ENCODE data around the gene ABCB7.
A peak's percentile ranks its signal among the peaks of the same experiment; 100 is the strongest.
"Not testable (repeated sequence)": the region's sequence is repeated elsewhere in the genome, so short reads cannot be mapped to it uniquely, and the experiment has no call there.

Gene ABCB7
- long read RNA-seq, donor 1, partial matches to known transcripts, result 0 of 4 reads
- long read RNA-seq, donor 1, other reads (novel, unspliced or antisense), result 0 of 4 reads
- long read RNA-seq, donor 2, partial matches to known transcripts, result 0 of 2 reads
- long read RNA-seq, donor 2, other reads (novel, unspliced or antisense), result 0 of 2 reads
- long read RNA-seq, donor 3, full-length matches to known transcripts, result 1 of 1 reads
- long read RNA-seq, donor 3, partial matches to known transcripts, result 0 of 1 reads
- long read RNA-seq, donor 3, other reads (novel, unspliced or antisense), result 0 of 1 reads
- long read RNA-seq, donor 4, full-length matches to known transcripts, result 4 of 4 reads
- long read RNA-seq, donor 4, partial matches to known transcripts, result 0 of 4 reads
- long read RNA-seq, donor 4, other reads (novel, unspliced or antisense), result 0 of 4 reads
- long read RNA-seq, donor 5, full-length matches to known transcripts, result 3 of 3 reads
- long read RNA-seq, donor 5, partial matches to known transcripts, result 0 of 3 reads
- long read RNA-seq, donor 5, other reads (novel, unspliced or antisense), result 0 of 3 reads
- long read RNA-seq, donor 6, partial matches to known transcripts, result 0 of 2 reads
- long read RNA-seq, donor 6, other reads (novel, unspliced or antisense), result 0 of 2 reads
- long read RNA-seq, donor 7, full-length matches to known transcripts, result 7 of 42 reads
- long read RNA-seq, donor 7, partial matches to known transcripts, result 35 of 42 reads
- long read RNA-seq, donor 7, other reads (novel, unspliced or antisense), result 0 of 42 reads
- long read RNA-seq, donor 8, full-length matches to known transcripts, result 4 of 4 reads
- long read RNA-seq, donor 8, partial matches to known transcripts, result 0 of 4 reads
- long read RNA-seq, donor 8, other reads (novel, unspliced or antisense), result 0 of 4 reads

DNA sequence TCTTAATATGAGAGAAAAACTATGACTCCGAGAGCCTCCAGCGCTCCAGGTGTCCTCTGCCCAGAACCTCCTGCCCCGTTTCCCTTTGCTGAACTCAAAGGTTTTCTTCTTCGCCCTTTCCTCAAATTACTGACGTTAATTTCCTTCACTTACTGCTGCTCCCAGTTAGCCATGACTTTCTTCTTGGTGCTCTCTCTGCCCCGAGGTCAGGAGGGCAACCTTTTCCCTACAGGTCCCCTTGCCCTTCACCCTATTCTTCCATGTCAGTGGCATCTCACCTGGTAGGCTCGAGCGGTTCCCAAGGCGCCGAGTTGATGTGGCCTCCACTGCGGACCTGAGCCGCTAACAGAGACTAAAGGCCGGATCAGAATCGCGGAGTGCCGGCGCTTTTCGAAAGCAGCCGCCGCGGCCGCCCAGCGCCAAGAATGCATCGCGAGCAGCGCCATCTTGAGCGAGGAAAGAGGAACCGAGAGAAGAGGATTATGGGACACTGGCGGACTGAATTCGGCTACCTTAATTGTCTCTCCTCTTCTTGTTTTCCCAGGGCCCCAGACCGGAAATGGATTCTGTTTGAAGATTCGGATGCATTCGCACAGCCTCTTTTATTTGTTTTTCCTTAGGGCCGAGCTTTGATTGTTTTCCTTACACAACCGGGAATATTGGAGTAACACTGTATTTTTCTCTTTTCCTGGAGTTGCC lies at the start of gene ABCB7:
TSS of gene ABCB7 (minus strand) at position 457 of the 699 bp plus-strand sequence. CDS start at position 446, 11 bp downstream.
- peak; percentile 67 for DNase-seq

DNA sequence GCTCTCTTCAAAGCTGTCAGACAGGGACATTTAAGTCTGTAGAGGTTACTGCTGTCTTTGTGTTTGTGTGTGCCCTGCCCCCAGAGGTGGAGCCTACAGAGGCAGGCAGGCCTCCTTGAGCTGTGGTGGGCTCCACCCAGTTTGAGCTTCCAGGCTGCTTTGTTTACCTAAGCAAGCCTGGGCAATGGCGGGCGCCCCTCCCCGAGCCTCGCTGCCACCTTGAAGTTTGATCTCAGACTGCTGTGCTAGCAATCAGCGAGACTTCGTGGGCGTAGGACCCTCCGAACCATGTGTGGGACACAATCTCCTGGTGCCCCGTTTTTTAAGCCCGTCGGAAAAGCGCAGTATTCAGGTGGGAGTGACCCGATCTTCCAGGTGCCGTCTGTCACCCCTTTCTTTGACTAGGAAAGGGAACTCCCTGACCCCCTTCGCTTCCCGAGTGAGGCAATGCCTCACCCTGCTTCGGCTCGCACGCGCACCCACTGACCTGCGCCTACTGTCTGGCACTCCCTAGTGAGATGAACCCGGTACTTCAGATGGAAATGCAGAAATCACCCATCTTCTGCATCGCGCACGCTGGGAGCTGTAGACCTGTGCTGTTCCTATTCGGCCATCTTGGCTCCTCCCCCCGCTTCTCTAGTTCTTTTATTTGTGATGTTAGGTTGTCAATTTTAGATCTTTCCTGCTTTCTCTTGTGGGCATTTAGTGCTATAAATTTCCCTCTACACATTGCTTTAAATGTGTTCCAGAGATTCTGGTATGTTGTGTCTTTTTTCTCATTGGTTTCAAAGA lies 32.5 kb upstream of the ABCB7 start:
- DNase-seq, result not testable (repeated sequence)

DNA sequence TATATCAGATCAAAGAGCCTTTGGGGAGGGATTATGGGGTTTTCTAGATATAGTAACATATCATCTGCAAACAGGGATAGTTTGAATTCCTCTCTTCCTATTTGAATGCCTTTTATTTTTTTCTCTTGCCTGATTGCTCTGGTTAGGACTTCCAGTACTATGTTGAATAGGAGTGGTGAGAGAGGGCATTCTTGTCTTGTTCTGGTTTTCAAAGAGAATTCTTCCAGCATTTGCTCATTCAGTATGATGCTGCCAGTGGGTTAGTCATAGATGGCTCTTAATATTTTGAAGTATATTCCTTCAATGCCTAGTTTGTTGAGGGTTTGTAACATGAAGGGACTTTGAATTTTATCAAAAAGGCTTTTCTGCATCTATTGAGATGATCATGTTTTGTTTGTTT lies 25.6 kb upstream of the ABCB7 start:
- no peak for DNase-seq

DNA sequence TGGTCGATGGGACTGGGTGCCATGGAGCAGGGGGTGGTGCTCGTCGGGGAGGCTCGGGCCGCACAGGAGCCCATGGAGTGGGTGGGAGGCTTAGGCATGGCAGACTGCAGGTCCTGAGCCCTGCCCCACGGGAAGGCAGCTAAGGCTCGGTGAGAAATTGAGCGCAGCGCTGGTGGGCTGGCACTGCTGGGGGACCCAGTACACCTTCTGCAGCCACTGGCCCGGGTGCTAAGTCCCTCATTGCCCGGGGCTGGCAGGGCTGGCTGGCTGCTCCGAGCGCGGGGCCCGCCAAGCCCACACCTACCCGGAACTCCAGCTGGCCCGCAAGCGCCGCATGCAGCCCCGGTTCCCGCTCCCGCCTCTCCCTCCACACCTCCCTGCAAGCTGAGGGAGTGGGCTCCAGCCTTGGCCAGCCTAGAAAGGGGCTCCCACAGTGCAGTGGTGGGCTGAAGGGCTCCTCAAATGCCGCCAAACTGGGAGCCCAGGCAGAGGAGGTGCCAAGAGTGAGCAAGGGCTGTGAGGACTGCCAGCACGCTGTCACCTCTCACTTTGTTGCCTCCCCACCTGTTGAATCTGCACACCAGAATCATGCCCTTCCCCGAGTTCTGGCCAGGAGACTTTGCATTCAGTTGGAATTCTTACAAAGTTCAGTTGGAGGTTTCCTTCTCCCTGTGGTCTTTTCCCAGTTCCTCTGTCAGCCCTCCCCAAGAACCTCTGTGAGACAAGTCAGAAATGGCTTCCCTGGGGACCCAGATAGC lies 23.6 kb upstream of the ABCB7 start:
- not testable (repeated sequence) for DNase-seq

DNA sequence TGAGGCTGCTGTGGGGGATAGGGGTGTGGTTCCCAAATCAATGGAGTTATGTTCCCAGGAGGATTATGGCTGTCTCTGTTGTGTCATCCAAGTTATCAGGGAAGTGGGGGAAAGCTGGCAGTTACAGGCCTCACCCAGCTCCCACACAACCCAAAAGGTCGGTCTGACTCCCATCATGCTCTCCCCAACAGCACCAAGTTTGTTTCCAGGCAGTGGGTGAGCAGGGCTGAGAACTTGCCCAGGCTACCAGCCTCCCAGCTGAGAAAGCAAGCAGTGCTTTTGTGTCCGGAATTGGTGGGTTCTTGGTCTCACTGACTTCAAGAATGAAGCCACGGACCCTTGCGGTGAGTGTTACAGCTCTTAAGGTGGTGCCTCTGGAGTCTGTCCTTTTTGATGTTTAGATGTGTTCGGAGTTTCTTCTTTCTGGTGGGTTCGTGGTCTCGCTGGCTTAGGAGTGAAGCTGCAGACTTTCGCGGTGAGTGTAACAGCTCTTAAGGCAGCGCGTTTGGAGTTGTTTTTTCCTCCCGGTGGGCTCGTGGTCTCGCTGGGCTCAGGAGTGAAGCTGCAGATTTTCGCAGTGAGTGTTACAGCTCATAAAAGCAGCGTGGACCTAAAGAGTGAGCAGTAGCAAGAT lies 16.3 kb upstream of the ABCB7 start:
- DNase-seq, result not testable (repeated sequence)

DNA sequence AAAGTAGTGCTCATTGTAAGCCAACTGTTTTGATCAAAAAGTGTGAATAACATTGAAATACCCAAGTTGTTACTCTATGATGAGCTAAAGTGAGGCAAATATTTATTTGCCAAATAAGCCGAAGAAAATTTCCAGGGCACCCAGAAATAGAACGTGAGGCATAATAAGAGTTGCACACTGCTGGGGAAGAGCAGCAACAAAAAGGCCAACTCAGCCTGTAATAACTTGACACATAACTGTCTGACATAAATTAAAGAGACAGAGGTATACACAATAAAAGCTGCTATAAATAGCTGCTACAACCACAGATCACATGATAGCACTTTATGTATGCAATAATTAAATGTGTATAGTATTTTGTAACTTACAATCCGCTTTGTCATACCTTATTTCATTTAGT lies 2.0 kb upstream of the ABCB7 start:
- DNase-seq, result no peak

DNA sequence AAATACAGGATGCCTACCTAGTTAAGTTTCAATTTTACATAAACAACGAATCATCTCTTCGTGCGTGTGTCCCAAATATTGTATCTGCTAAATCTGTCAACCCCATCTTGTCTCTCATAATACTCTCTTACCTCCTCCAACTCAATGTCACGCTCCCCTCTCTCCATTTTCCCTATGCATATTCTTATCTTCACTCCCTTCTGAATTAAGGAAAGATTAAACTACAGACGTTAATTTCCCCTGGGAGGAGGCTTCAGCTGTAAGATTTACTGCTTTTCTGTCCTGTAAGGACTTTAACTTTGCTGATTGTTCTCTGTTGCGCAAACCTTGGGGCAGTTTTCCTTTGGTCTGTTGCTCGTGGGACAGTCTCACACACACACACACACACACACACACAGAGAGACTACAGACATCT lies 455 bp upstream of the ABCB7 start:
- peak; percentile 56 for DNase-seq

DNA sequence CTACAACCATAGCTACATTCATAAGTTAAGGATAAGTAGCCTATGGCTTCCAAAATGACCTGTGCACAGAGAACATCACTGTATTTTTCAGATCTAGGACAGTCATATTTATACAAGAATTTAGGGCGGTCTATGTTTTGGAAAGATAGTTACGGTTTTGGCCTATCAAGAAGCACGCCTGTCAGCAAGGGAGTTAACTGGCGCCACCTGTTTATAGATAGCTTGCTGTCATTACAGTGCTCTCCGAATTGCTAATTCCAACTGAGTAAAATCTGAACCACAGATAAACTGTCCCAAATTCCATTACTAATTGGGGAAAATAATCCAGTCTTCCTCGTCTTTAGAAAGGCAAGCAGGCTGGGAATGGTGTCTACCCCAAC lies 646 bp downstream of the ABCB7 start:
- no peak for DNase-seq

DNA sequence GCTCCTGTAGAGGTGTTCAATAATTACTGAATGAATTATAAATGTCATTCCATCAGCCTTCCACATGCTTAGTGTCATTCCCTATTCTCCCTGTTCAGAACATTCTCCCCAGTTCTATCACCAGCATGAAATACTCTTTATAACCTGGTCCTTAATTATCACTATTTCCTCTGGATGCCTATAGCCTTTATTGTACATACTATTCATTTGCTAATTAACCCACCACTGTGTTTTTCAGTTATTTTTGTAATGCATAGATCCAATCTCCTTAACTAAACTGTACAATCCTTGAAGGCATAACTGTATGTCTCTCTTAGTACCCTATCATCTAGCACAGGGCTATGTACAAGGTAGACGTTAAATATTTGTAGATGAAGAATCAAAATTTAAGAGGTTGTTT lies 1.2 kb downstream of the ABCB7 start:
- DNase-seq, result no peak

DNA sequence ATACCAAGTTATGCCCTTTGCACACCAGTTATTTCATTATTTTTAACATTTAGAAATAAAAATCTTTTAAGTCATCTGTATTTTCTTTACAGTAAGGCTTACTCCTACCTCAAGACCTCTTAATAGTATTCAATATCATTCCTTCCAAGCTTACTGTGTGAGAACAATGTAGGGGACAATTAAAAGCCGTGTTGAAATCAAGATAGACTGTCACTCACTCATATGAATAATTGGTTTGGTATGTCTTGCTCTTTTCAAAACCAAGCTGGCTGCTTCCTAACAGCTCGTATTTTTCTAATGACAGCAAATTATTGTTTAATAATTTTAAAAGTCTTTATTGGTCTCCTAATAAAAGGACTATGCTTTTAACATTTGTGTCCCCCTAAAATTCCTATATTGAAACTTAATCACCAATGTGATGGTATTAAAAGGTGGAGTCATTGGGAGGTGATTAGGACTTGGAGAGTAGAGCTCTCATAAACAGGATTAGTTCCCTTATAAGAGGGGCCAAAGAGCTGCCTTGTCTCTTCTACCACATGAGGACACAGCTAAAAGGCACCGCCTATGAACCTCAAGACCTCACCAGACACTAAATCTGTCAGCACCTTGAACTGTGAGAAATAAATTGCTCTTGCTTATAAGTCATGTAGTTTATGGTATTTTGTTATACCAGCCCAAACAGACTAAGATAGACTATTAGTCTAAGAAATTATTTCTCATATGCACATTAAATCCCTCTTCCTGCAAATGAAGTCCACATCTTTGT lies 4.1 kb downstream of the ABCB7 start:
- DNase-seq, result no peak

DNA sequence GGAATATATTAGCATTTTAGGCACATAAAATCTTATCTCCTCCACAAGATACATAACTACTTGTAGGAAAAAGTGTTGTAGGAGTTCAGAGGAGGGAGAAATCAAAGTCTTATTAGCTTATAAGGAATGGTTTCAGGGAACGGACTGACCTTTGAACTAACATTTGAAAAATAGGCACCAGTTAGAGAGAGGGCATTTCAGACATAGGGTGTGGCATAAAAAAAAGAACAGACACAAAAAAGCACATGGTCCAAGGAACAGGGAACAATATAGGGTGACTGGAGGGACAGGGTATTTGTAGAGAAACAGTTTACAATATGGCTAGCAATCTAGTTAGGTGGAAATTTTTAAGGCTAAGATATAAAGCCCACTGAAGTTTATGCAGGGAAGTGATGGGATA lies 6.4 kb downstream of the ABCB7 start:
- no peak for DNase-seq

DNA sequence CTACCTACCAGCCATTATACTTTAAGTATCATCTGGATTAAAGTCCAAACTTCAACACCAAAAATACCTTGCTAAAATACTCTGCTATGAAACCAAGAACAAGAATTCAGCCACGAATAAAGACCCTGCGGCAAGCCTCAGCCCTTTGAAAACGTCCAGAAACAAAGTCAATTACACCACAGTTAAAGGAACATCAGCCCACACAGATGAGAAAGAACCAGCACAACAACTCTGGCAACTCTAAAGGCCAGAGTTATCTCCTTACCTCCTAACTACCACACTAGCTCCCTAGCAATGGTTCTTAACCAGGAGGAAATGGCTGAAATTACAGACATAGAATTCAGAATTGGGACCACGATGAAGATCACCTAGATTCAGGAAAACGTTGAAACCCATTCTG lies 23.4 kb downstream of the ABCB7 start:
- no peak for DNase-seq

DNA sequence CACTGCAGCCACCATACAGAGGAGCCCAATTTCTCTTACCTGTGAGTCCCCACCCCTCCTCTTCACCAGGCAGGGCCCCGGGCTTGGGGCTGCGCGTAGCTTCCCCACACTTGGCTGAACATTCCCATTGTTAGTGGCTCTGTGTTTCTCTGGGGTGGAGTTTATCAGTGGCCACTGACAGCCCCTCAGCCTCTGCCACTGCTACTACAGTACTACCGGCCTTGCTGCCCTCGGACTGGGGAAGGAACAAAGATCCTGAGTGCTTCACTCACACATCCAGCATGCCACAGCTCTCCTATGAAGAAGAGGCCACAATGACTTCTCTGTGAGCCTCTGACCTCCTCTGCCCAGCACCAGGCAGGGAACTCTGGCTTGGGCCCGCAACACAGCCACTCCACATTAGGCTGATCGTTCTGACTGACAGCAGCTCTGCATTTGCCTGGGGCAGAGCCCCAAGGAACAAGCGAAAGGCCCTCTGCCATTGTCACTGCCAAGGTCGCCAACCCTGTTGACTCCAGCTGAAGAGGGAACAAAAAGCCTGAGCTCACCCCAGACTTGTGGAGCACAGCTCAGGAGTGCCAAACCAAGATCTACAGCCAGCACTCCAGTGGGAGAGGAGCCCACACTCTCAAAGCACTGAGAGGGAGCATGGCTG lies 24.0 kb downstream of the ABCB7 start:
- DNase-seq, result no peak

DNA sequence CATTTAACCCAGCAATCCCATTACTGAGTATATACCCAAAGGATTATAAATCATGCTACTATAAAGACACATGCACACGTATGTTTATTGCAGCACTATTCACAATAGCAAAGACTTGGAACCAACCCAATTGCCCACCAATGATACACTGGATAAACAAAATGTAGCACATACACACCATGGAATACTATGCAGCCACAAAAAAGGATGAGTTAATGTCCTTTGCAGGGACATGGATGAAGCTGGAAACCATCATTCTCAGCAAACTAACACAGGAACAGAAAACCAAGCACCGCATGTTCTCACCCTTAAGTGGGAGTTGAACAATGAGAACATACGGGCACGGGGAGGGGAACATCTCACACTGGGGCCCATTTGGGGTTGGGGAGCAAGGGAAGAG lies 27.0 kb downstream of the ABCB7 start:
- not testable (repeated sequence) for DNase-seq

DNA sequence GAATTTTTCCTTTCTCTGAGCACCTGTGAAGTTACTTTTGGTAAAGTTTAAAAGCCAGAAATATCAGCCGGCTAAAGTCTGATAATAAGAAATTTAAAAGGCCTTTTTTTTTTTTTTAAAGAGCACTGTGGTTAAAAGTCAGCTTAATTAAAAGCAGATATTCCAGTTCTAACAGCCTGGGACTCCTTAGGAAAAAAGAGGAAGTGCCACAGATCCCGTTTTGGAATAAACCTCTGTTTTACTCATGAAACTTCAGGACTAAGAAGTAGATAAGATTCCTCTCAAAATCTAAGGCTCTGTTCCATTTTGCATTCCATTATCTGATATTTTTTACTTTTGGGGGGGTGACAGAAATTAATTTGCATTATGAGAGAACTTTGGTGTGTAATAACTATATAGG lies 37.8 kb downstream of the ABCB7 start:
- no peak for DNase-seq

DNA sequence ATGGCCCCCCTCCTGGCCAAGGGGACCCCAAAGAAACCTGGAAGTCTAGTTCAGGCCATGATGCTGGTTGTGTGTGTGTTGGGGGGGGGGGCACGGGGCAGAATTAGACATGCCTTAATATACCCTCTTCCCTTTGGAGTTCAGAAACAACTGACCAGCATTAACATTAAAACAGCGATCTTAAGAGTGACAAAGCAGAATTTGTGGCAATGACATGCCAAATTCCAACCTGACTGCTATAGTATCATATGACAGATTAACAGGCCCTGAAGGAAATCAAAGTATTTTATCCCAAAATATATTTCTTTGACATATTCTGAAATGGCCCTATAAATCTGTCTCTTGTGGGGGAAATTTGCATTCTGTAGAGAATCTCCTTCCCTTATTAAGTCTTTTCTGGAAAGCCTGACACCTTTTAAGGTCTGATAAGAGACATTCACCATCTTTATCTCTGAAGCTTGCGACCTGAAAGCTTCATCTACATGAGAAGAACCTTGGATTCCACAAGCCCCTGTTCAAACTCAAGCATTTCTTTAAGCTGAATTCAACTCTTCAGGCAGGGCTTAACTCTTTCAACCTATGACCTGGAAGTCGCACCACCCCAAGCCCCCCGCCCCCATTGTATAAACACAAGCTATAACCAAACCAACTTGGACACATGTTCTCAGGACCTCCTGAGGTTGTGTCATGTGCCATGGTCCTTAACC lies 40.2 kb downstream of the ABCB7 start:
- no peak for DNase-seq

DNA sequence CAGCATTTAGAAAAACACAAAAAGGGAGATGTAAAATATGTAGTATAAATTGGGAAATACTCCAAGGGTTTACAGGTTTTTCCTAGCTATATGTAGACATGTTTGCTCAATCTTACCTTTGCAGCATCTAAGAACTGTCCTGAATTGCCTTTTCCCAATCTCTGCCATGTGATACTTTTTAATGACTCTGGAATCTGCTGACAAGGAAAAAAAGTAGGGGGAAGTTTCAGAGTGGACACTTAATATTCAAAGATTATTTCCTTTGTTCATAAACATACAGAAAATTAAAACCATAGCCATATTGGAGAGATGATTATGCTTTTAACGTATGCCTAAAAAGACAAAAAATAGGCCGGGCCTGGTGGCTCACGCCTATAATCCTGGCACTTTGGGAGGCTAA lies 41.4 kb downstream of the ABCB7 start:
- DNase-seq, result no peak

DNA sequence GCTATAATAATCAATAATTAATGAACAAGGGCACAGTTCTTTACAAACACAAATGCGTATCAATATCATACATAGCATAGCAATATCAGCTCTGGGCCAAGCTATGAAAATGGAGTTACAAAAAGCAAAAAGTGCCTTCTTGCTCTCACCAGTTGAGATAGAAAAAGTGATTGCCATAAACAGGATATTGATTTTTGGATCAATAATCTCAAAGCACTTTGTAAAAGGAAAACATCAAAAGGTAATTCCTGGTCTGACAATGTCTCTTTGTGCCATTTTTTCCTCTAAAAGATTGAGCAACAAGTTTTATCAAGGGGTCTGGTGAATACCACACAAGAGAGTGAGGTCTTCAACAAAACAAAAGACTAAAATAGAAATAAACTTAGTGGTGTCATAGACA lies 42.4 kb downstream of the ABCB7 start:
- DNase-seq, result no peak

Measured in right kidney (tissue), 9 donors.